Measurements from ENCODE around the gene TMEM88. TPM values are rescaled to one million over a fixed set of nuclear protein-coding genes. Genes with fewer than 3 reads are reported as not detected.

The TMEM88 gene
- total and polyA plus RNA-seq, 2 donors (not counting 1 experiment from before 2014, with no cell fraction given) = 0.17 TPM; not detected in 1

DNA sequence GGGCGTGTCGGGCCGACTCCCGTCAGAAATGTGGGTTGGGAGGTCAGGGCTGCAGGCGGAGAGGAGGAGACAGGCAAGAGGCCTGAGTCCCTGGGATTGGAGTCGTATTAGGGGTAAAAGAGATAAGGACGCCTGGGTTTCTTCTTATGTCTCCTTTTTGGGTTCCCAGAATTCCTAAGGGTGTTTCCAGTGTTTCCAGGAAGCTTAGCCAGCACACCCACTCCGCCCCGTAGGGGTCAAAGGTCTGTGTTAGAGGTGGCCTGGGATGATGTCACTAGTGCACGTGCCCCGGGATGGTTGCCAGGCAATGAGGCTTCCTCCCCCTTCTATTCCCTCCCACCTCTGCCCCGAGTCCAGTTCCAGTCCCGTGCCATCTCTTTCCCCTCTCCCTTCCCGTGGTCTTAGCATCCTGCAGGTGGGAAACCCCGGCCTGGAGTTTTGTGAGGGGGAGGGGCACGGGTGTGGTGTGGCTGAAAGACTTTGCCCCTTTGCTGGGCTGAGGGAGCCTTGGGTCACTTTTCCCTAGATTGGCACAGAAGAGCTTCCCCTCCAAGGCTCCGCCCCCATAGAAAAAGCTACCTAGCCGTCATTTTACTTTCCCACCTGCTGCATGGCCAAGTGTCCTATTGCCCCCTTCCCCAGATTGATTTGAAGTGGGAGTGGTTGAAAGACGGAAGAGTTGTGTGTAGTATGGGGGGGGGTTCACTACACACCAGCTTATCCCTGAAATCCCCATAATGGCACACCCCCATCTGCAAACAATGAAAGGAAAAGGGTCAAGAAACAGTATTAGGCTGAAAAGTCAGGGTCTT, 18.1 kb upstream of the TMEM88 start:
- peak overlapping the region; percentile 97 for H3K9ac ChIP-seq (ENCODE audit: insufficient read depth, low read length)
- peak; percentile 90 to 99 for DNase-seq (ENCODE audit: low read depth in 2 of 2)
- peak overlapping the region; percentile 98 for H3K27ac ChIP-seq (ENCODE audit: insufficient read depth, low read length)
- peaks cover 24% of the 10 kb centered on the region for H3K79me2 ChIP-seq (ENCODE audit: control insufficient read depth, insufficient read depth, low read length)
- H2AFZ ChIP-seq (ENCODE audit: low read length) = no peak overlapping the region
- TF ChIP-seq EZH2 (IDR thresholded peaks at IDR 0.05; ENCODE audit: low read length, missing control alignments) = no peak
- TF ChIP-seq, protein P1, sequence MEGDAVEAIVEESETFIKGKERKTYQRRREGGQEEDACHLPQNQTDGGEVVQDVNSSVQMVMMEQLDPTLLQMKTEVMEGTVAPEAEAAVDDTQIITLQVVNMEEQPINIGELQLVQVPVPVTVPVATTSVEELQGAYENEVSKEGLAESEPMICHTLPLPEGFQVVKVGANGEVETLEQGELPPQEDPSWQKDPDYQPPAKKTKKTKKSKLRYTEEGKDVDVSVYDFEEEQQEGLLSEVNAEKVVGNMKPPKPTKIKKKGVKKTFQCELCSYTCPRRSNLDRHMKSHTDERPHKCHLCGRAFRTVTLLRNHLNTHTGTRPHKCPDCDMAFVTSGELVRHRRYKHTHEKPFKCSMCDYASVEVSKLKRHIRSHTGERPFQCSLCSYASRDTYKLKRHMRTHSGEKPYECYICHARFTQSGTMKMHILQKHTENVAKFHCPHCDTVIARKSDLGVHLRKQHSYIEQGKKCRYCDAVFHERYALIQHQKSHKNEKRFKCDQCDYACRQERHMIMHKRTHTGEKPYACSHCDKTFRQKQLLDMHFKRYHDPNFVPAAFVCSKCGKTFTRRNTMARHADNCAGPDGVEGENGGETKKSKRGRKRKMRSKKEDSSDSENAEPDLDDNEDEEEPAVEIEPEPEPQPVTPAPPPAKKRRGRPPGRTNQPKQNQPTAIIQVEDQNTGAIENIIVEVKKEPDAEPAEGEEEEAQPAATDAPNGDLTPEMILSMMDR (conservative IDR thresholded peaks at IDR 0.05 in 1 of 2, IDR thresholded peaks at IDR 0.05 in 1 of 2; ENCODE audit: low read depth in 1 of 2, low read length in 2 of 2) = no peak
- H4K20me1 ChIP-seq (ENCODE audit: control insufficient read depth, extremely low read depth, insufficient read depth, low read length) = no peaks in the 10 kb centered on the region
- H3K4me3 ChIP-seq (replicated peaks in 1 of 4; ENCODE audit: control extremely low read depth in 1 of 4, insufficient read depth in 1 of 4, low read depth in 3 of 4, low read length in 4 of 4) = peak overlapping the region; percentile 58 to 92 (median 70)
- H3K36me3 ChIP-seq (ENCODE audit: control insufficient read depth, insufficient read depth, low read length) = peaks cover 7% of the 10 kb centered on the region
- H3K4me1 ChIP-seq (ENCODE audit: control insufficient read depth, extremely low read depth, insufficient read depth, low read length) = peaks cover 26% of the 10 kb centered on the region
- no peaks in the 10 kb centered on the region for H3K27me3 ChIP-seq (ENCODE audit: control insufficient read depth, insufficient read depth, low read length)
- peak overlapping the region; percentile 92 for H3K4me2 ChIP-seq (ENCODE audit: extremely low read depth, insufficient read depth, low read length)
- no peaks in the 10 kb centered on the region for H3K9me3 ChIP-seq (ENCODE audit: control insufficient read depth, insufficient read depth, low read depth, low read length)

DNA sequence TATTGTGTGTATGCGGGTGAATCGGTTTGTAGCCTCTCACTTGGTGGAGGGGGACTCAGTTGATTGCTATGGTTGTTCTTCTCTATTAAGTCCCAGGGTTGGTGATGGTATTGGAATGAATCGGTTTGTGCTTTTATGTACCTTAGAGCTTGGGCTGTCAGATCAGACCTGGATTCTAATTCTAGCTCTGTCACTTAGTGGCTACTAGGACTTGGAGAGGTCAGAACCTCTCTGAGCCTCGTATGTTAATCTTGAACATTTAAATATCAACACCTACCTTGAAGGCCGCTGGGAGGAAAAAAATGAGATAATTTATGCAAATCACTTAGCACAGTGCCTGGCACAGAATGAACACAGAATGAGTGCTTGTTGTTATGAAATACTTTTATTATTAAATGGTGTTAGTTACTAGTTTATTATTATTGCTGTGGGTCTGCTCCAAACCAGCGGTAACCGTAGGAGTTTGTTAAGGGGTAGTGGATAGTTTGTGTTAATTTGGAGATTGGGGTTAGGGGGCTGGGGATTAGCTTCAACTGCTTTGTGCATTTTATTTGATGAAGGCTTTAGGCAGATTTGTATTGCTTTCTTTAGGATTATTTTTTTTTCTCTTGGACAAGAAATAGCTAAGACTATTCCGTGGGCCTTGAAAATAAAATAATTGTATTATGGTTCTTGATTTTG, 17.3 kb upstream of the TMEM88 start:
- Histone ChIP-seq H3K27me3 (ENCODE audit: control insufficient read depth, insufficient read depth, low read length) (no peaks in the 10 kb centered on the region), H3K4me3 (replicated peaks in 1 of 4; ENCODE audit: control extremely low read depth in 1 of 4, insufficient read depth in 1 of 4, low read depth in 3 of 4, low read length in 4 of 4) (peak overlapping the region; percentile 15 to 92 (median 46)), H3K27ac (ENCODE audit: insufficient read depth, low read length) (peak overlapping the region; percentile 98), H3K36me3 (ENCODE audit: control insufficient read depth, insufficient read depth, low read length) (peaks cover 7% of the 10 kb centered on the region), H3K9ac (ENCODE audit: insufficient read depth, low read length) (peak overlapping the region; percentile 20), H3K4me2 (ENCODE audit: extremely low read depth, insufficient read depth, low read length) (peak overlapping the region; percentile 76), H2AFZ (ENCODE audit: low read length) (no peak overlapping the region), H4K20me1 (ENCODE audit: control insufficient read depth, extremely low read depth, insufficient read depth, low read length) (no peaks in the 10 kb centered on the region), H3K9me3 (ENCODE audit: control insufficient read depth, insufficient read depth, low read depth, low read length) (no peaks in the 10 kb centered on the region), H3K79me2 (ENCODE audit: control insufficient read depth, insufficient read depth, low read length) (peaks cover 24% of the 10 kb centered on the region), H3K4me1 (ENCODE audit: control insufficient read depth, extremely low read depth, insufficient read depth, low read length) (peaks cover 26% of the 10 kb centered on the region)
- no peak for DNase-seq (ENCODE audit: low read depth in 2 of 2)
- TF ChIP-seq EZH2 (IDR thresholded peaks at IDR 0.05; ENCODE audit: low read length, missing control alignments) = no peak
- TF ChIP-seq, protein P1 (conservative IDR thresholded peaks at IDR 0.05 in 1 of 2, IDR thresholded peaks at IDR 0.05 in 1 of 2; ENCODE audit: low read depth in 1 of 2, low read length in 2 of 2) = no peak

All from fibroblast of lung (primary cell).